ENCODE data around the gene DPH7.

DNA sequence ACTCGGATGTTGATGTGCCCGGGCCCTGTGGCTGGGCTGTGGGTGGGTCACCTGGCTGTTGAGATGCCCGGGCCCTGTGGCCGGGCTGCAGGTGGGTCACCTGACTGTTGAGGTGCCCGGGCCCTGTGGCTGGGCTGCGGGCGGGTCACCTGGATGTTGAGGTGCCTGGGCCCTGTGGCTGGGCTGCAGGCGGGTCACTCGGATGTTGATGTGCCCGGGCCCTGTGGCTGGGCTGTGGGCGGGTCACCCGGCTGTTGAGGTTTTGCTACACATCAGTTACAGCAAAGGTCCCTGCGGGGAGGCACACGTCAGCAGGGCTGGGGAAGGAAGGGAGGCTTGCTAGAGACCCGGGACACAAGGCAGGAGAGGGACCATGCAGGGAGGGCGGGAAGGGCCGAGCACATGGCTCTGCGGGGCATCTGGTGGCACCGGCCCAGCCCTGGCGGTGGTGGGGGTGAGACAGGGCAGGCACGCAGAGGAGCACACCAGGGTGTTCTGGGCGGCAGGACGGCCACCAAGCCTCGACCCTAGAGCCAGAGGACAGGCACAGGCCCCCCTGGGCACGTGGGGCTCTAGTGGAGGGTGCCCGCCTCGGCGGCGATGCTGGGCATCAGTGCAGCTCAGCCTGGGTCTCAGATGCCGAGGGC lies 63.9 kb downstream of the DPH7 start:
- TF ChIP-seq, protein P1, sequence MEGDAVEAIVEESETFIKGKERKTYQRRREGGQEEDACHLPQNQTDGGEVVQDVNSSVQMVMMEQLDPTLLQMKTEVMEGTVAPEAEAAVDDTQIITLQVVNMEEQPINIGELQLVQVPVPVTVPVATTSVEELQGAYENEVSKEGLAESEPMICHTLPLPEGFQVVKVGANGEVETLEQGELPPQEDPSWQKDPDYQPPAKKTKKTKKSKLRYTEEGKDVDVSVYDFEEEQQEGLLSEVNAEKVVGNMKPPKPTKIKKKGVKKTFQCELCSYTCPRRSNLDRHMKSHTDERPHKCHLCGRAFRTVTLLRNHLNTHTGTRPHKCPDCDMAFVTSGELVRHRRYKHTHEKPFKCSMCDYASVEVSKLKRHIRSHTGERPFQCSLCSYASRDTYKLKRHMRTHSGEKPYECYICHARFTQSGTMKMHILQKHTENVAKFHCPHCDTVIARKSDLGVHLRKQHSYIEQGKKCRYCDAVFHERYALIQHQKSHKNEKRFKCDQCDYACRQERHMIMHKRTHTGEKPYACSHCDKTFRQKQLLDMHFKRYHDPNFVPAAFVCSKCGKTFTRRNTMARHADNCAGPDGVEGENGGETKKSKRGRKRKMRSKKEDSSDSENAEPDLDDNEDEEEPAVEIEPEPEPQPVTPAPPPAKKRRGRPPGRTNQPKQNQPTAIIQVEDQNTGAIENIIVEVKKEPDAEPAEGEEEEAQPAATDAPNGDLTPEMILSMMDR (IDR thresholded peaks at IDR 0.05) = no peak
- no peak for TF ChIP-seq POLR2A (IDR thresholded peaks at IDR 0.05)
